Measurements from ENCODE around the gene BPI.
"Not testable (repeated sequence)": the region's sequence is repeated elsewhere in the genome, so short reads cannot be mapped to it uniquely, and the experiment has no call there.

BPI gene

GRCh38 chr20:38306379-38306778 lies 2.4 kb downstream of the BPI start:
- DNase-seq: no peak

GRCh38 chr20:38307371-38308046 lies 3.6 kb downstream of the BPI start:
- DNase-seq: peak in 1 of 2 experiments; percentile 8

GRCh38 chr20:38308047-38308438 lies 4.1 kb downstream of the BPI start:
- no peak for DNase-seq

GRCh38 chr20:38308447-38308846 lies 4.5 kb downstream of the BPI start:
- DNase-seq: no peak

- DNase-seq: no peak
These were observed 7.1 kb downstream of the BPI start for GRCh38 chr20:38311091-38311490.

- DNase-seq: no peak
These were observed 7.5 kb downstream of the BPI start for GRCh38 chr20:38311491-38311890.

- no peak for DNase-seq
These were observed 9.7 kb downstream of the BPI start for GRCh38 chr20:38313676-38314075.

GRCh38 chr20:38314350-38314749 lies 10.4 kb downstream of the BPI start:
- not testable (repeated sequence) for DNase-seq

- DNase-seq: peak in 1 of 2 experiments; percentile 12
These were observed 11.5 kb downstream of the BPI start for GRCh38 chr20:38315290-38315966.

GRCh38 chr20:38316341-38316740 lies 12.4 kb downstream of the BPI start:
- no peak for DNase-seq

GRCh38 chr20:38317422-38317821 lies 13.5 kb downstream of the BPI start:
- DNase-seq: no peak

GRCh38 chr20:38320221-38320620 lies 16.3 kb downstream of the BPI start:
- DNase-seq: no peak

GRCh38 chr20:38321959-38322598 lies 18.1 kb downstream of the BPI start:
- DNase-seq: peak; percentile 67 to 69

GRCh38 chr20:38324159-38324558 lies 20.2 kb downstream of the BPI start:
- DNase-seq: no peak

- DNase-seq: no peak
These were observed 21.2 kb downstream of the BPI start for GRCh38 chr20:38325167-38325566.

GRCh38 chr20:38325905-38326304 lies 21.9 kb downstream of the BPI start:
- no peak for DNase-seq

GRCh38 chr20:38326309-38326708 lies 22.4 kb downstream of the BPI start:
- DNase-seq: no peak

- DNase-seq: no peak
These were observed 26.7 kb downstream of the BPI start for GRCh38 chr20:38330638-38331037.

GRCh38 chr20:38331245-38331644 lies 27.3 kb downstream of the BPI start:
- no peak for DNase-seq

- DNase-seq: no peak
These were observed 27.9 kb downstream of the BPI start for GRCh38 chr20:38331814-38332213.

GRCh38 chr20:38334016-38334415 lies 30.1 kb downstream of the BPI start:
- DNase-seq: no peak

- no peak for DNase-seq
These were observed 32.8 kb downstream of the BPI start for GRCh38 chr20:38336726-38337125.

- DNase-seq: no peak
These were observed 33.7 kb downstream of the BPI start for GRCh38 chr20:38337561-38338140.

Measured in Kasumi-1 (cell line).